GM18909 (cell line): ENCODE results near the gene PTPRN2.
"Not testable (repeated sequence)": the region's sequence is repeated elsewhere in the genome, so short reads cannot be mapped to it uniquely, and the experiment has no call there.

Source experiments
- ATAC-seq: cut with Tn5 transposase; IDR thresholded peaks from one replicate; pipeline ENCODE4 v1.9.1; 2021; ENCODE audit warnings: mild to moderate bottlenecking; ENCODE audit not compliant: unreplicated experiment, poor library complexity

PTPRN2 gene

DNA sequence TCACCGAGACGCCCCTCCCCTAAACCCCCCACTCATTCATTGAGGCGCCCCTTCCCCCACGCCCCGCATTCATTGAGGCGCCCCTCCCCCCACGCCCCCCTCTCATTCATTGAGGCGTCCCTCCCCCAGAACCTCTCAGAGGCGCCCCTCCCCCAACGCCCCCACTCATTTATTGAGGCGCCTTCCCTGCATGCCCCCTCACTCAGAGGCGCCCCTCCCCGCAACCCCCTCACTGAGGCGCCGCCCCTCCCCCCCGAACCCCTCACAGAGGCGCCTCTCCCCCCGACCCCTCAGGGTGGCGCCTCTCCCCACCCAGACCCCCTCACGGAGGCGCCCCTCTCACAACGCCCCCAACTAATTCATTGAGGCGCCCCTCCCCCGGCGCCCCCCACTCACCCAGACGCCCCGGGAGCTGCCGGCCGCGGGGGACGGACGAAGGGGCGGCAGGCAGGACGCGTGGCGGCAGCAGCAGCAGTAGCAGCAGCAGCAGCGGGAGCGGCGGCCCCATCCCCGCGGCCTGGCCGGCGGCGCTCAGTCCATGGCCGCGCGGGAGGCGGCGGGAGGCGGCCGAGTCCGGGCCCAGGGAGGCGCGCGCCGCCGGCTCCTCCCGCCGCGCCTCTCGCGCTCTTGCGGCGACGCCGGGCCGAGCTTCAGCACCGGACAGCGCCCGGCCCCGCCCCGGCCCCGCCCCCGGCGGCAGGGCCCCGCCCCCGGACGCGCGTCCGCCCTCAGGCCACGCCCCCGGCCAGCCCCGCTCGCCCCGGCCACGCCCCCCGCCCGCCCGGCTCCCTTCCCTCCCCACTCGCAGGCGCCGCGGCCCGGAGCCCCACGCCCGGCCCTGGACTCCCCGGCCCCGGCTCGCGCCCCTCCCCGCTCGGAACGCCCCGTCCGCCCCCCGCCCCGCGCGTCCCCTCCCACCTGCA is at the start of gene PTPRN2:
TSS of gene PTPRN2 (minus strand) at position 662 of the 923 bp plus-strand sequence.
- peak; percentile 75 for ATAC-seq

DNA sequence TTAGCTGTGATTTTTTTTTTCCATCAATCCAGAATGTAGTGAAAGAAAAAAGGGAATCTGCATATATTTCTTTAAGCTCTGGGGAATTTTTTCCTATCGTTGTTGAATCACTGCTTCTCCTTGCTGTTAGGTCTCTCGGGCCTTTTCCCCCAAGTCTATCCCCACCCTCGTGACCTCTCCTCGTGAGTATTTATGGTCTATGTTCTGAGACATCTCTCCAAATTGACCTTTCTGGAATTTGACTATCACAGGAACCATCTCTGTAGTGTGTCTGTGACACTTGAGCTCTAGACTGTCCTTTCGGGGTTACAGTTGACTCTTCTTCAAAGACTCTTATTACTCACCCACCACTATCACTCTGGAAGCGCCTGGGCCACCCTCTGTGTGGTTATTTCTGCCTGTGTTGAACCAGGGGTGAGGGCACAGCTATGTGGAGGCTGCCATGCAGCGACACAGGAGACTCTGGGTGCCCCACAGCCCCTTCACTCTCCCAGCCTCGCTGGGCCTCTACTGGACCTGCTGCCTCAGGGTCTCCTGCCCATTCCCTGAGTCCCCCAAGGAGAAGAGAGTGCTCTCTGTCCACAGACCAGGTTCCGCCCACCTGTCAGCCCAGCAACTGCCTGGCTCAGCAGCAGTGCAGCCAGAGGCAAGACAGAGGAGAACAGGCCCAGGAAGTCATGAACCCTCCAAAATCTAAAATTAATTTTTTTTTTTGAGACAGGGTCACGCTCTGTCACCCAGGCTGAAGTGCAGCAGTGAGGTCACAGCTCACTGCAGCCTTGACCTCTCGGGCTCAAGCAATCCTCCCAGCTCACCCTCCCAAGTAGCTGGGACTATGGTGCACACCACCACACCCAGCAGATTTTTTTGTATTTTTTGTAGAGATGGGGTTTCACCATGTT is 45.7 kb upstream of the PTPRN2 start:
- peak; percentile 88 for ATAC-seq

DNA sequence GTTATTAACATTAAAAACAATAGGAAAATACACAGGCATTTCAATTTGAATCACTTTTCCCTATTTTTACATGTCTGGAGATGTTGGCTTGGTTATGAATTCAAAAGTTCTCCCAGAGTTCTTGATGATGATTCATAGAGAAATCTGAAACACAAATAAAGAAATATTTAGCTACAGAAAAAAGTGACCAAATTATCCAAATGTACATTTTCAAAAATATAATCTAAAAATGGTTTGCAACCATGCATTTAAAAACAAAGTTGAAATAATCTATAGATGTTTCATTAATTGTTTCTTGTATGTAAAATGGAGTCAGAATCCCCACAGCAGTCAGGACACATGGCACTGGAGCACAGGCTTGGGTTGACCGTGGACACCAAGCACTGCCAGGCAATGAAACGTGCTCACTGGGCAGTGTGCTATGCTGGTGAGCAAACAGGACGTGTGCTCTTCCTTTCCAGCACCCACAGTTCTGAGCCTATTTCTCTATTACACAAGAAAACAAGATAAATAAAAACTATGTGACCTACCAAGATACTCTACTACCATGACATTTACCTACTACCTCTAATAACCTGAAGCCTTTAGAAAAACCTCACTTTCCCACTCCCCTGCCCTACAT is 44.1 kb upstream of the PTPRN2 start:
- no peak for ATAC-seq

DNA sequence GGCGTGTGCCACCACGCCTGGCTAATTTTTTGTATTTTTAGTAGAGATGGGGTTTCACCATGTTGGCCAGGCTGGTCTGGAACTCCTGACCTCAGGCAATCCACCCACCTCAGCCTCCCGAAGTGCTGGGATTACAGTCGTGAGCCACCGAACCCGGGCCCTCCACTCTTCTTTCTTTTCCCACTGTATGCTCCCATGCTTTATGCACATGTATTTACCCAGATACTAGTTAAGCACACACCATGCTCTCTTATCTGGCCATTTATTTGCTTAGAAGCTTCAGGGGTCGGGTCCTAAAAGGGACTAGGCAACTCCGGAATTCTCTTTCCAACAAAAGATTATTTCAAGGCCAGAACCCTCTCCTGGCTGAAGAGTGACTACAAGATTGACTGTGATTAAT is 38.7 kb upstream of the PTPRN2 start:
- ATAC-seq, result not testable (repeated sequence)

DNA sequence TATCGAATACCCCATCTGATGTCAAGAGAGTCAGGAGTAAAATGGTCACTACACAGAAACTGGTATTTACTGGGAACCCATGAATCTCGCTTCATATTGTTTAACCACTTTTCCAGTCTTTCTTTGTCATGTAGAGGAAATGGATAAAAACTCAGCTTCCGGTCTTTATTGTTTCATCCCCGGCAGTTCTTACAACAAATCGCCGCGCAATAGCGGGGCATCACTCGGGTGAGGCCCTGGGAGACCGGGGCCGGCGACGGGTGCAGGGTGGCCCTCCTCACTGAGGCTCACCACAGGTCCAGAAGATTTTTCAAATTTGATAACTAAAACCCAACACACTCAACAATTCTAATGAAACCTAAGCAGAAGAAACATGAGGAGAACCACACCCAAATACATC is 35.6 kb upstream of the PTPRN2 start:
- ATAC-seq, result no peak

DNA sequence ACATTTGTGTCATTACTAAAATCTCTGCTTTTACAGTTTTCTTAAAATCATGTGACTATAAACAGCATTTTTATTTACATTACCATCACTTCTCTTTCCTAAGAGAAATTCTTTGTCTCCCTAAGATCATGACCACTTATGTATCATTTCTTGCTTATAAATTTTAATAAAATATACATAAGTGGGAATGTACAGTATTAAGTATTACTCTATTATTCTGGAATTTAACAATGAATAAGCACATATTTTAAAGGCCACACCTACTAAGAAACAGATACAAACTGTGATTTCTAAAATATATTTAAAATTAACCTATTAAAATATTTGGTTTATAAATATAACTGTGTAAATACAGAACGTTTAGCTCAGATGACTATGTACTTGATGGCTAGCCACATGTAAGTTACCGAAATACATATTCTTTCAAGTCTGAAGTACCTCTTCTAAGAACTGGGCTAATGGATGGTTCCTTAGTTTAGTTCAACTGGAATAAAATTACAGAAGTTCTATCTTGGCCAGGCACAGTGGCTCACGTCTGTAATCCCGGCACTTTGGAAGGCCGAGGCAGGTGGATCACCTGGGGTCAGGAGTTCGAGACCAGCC is 33.3 kb upstream of the PTPRN2 start:
- ATAC-seq, result no peak

DNA sequence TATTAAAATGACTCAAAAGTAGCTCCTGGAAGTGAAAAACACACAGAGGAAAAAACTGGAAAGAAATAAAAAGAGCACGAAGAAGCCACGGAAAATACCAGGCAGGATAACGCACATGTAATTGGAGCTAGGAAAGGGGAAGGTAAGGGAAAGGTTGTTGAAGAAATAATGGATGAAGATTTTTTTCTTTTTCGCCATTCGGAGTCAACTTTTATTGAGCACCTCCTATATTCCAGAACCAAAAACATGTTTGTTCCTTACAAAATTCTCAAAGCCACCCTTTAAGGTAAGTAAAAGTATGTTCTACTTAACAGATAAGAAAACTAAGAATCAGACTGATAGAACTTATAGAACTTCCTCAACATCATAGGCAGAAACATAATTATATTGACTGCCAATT is 32.8 kb upstream of the PTPRN2 start:
- no peak for ATAC-seq

DNA sequence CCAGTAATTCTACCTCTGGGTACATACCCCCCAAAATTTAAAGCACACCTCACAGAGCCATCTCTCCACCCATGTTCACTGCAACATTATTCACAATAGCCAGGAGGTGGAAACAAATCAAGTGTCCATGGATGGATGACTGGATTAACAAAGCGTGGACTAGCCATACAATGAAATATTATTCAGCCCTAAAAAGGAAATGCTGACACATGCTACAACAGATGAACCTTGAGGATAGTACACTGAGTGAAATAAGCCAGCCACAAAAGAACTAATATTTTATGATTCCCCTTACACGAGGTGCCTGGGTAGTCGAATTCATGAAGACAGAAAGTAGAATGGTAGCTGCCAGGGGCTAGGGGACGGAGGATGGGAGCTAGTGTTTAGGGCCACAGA is 31.1 kb upstream of the PTPRN2 start:
- no peak for ATAC-seq

DNA sequence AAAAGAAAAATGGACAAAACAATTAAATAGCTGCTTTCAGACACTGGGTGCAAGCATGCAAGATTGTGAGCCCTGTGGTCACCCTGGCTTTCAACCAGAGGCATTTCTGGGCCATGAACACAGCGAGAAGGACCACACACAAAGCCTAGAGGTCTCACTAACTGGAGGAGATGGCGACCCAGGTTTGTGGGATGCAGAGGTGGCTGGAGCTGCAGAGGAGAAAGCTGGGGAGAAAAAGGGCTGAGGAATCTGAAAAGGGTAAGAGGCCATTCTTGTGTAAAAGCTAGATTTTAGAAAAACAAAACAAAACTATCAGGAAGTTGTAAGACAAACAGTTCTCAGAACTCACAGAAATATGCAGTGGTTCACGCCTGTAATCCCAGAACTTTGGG is 30.1 kb upstream of the PTPRN2 start:
- ATAC-seq, result no peak

DNA sequence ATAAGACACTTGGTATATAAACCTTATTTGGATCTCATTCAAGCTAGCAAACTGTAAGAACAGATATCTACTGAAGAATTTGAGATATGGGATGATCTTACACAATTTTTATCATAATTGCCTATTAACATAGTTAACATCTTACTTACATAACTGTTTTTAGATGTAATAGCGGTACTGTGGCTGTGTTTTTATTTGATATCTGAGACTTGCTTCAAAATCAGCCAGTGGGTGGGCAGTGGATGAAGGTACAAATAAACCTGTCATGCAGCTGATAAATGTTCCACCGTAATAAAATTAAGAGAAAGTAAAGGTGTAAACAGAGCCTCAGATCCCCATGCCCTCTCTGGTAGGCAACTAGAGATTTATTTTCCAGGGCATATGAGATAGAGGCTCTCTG is 28.4 kb upstream of the PTPRN2 start:
- ATAC-seq, result no peak

DNA sequence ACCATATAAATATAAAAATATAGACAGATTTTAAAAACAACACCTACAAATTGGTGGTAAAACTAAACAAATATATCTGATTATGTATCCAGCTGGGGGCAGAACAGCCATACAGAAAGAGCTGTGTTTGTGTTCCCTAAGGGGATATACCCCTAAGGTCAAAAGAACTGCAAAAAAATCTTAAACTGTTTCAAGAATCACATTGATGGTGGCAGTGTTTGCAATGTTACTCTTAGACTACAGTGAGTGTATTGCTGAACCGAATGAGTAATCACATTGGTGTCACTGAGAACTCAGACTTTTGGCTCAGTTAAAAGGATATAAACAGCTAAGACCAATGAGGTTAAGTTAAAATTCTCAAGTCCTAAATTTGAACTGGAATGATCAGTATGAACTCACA is 27.1 kb upstream of the PTPRN2 start:
- no peak for ATAC-seq

DNA sequence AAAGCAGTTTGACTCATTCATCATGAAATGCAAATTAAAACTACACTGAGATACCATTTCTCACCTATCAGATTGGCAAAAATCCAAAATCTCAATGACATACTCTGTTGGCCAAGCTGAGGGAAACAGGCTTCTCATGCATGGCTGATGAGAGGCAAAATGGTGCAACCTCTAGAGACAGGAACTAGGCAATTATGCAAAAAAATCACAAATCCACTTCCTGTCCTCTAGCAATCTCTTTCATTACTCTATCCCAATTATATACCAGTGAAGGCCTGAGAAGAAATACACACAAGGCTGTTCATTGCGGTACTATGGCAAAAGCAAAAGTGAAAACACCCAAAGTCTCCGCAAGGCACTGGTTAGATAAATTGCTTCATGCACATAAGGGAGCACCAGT is 25.9 kb upstream of the PTPRN2 start:
- ATAC-seq, result peak; percentile 79

DNA sequence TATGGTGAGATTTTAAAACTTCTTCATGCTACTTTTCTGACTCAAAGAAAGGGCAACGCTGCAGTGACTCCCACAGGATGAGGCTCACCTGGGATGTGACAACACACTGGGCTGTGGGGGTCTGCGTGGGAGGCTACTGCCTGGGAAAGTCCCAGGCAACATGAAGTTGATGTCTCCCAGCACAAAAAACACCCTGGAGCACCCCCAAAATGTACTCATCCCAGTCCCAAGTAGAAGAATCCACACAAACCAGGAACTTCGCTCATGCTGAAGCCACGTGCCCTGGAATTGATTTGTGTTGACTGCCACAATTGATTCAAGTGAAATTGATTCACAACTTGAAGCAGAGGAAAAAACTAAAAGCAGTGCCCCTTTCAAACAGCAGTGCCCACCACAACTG is 24.9 kb upstream of the PTPRN2 start:
- no peak for ATAC-seq

DNA sequence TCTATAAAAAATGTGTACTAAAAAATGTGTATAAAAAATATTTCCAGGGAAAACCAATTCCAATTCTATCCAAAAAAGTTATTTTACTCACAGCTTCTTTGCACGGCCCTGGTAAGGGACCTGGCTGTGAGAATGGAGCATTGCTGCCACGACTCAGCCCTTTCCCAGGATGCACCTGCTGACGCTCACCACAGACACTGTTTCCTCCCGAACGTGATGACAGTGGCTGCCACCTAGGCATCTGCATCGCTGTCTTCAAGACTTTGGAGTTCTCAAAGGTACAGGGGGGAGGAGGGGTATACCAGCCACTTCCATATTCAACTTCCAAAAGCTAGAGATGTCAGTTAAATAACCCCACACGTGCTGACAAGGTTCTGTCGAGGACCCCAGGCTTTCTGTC is 23.9 kb upstream of the PTPRN2 start:
- ATAC-seq, result no peak

DNA sequence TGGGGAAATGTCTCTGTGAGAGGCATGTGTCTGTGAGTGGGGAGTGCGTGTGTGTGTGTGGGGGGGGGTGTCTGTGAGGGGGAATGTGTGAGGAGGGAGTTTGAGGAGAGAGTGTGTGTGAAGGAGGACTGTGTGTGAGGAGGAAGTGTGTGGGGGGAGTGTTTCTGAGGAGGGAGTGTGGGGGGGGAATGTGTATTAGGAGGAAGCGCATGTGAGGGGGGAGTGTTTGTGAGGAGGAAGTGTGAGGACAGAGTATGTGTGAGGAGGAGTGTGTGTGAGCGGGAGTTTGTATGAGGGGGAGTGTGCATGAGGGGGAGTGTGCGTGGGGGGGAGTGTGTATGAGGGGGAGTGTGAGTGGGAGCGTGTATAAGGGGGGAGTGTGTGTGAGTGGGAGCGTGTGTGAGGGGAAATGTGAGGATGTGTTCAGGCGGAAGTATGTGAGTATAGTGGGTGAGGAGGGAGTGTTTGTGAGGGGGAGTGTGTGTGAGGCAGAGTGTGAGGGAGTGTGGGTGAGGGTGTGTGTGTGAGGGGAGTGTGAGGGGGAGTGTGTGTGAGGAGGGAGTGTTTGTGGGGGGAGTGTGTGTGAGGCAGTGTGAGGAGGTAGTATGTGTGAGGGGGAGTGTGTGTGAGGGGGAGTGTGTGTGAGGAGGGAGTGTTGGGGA is 21.8 kb upstream of the PTPRN2 start:
- no peak for ATAC-seq

DNA sequence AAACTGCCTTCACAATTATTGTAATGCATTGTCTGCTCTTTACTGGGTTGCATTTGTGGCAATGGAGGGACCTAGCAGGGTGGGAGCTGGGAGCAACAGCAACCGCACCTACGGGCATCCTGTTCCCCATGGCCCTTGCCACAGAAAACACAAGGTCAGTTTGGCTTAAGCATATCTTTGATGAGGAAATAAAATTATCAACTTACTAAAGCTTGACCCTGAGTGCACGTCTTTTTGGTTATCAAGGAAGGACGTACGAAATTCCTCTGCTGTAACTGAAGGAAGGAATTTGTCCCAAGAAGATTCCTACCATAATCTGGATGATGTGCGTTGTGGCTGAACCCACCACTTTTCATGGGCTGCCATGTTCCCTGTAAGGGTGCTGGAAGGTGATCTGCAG is 19.9 kb upstream of the PTPRN2 start:
- no peak for ATAC-seq

DNA sequence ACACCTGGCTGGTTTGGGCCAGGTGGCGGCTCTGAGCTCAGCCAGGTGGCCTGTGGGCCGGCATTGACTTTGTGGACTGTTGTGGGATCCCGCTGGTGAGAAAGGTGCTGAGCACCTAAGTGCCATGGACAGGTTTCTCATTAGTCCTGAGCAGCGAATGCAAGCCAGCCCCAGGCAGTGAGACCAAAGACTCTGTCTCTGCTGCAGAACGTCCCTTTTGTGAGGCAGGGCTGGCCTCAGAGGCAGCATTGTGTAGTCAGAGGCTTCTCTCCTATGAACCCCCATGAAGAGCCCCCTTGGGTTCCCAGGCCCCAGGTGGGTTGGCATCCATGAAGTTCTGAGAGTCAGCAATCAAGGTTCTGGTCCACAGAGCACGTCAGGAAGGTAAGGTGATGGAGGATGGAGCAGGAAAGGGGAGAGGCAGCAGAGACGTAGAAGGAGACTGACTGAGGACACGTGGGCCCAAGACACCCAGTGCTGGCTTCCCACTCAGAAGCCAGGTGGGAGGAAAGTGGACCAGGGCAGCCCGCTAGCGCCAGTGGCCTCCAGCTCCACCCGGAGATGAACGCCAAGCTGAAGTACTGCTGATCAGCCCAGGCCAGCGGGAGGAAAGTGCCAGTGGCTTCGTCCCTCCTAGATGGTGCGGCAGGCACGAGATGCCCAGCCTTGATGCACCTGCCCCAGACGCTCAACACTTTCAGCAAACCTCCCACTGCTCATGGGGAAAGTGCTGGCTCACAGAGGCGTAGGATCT is 19.2 kb upstream of the PTPRN2 start:
- no peak for ATAC-seq

DNA sequence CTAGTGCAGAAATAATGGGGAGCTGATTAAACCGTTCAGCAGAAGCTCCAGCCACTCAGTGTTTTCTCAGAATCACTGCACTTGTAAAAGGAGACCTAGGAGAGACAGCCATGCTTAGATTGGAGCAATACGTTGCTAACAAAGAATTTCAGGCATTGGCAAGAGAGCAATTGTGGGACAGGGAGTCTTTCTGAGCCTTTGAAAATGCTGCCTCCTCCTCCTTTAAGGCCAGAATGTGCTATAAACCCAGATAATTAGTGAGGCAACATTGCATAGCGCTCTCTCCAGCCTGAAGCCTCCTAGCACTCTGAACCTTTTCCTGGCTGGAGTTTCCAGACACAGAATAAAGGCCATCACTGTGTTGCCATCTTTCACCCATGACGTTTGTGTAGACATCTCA is 18.5 kb upstream of the PTPRN2 start:
- ATAC-seq, result no peak
